IMR-90 (cell line): Measurements from ENCODE around the gene GPR160. TPM values are rescaled to one million over a fixed set of nuclear protein-coding genes. Genes with fewer than 3 reads are reported as not detected.
"Not testable (repeated sequence)": the region's sequence is repeated elsewhere in the genome, so short reads cannot be mapped to it uniquely, and the experiment has no call there.

ENCODE experiments used
- ATAC-seq: fragments of 200-7000 bp; cut with Tn5 transposase; 2 replicates; pipeline ENCODE4 v1.9.1; 2020; ENCODE audit warnings: low read depth, mild to moderate bottlenecking, moderate library complexity
- BruUV-seq: library from RNA; stranded (reverse); fragments of 400-500 nt; replicated peaks from 2 replicates; lab custom pipeline; 2021; lab: Mats Ljungman, UMichigan
- CTCF ChIA-PET: fragments of 300-600 bp; formaldehyde crosslinking; extraction: SDS; loops from one replicate; lab custom pipeline; 2021; ENCODE audit warnings: antibody characterized with exemption; lab: Yijun Ruan, JAX
- POLR2A ChIA-PET: fragments of 300-600 bp; sonication (Branson Sonifier 250); formaldehyde crosslinking; loops from one replicate; lab custom pipeline; 2022; ENCODE audit warnings: antibody characterized with exemption; ENCODE audit not compliant: unreplicated experiment; lab: Charles Lee
- DNase-seq: peaks from one replicate; pipeline ENCODE4 v3.0.0; 2013
- H2AFZ ChIP-seq: replicated peaks from 2 replicates; pipeline ENCODE3; 2013; ENCODE audit warnings: low read length, mild to moderate bottlenecking; ENCODE audit not compliant: poor library complexity
- H2AK5ac ChIP-seq: 2 replicates; pipeline ENCODE4 v1.6.1; 2013; ENCODE audit warnings: low read depth, low read length, inconsistent platforms
- H2AK9ac ChIP-seq: replicated peaks from 2 replicates; pipeline ENCODE3; 2013; ENCODE audit warnings: mild to moderate bottlenecking, low read depth, low read length, moderate library complexity; ENCODE audit not compliant: poor library complexity
- H2BK120ac ChIP-seq: 2 replicates; pipeline ENCODE4 v1.6.1; 2013; ENCODE audit warnings: low read depth, low read length, inconsistent platforms
- H2BK15ac ChIP-seq: 3 replicates; pipeline ENCODE4 v1.6.1; 2013; ENCODE audit warnings: low read depth, low read length, inconsistent platforms
- H2BK20ac ChIP-seq: 2 replicates; pipeline ENCODE4 v1.6.1; 2013; ENCODE audit warnings: low read depth, mild to moderate bottlenecking, inconsistent platforms, low read length, moderate library complexity
- H2BK5ac ChIP-seq: 2 replicates; pipeline ENCODE4 v1.6.1; 2013; ENCODE audit warnings: mild to moderate bottlenecking, low read depth, low read length, inconsistent platforms; ENCODE audit not compliant: poor library complexity, severe bottlenecking
- H3K14ac ChIP-seq: replicated peaks from 2 replicates; pipeline ENCODE4 v1.6.1; 2013; ENCODE audit warnings: low read depth, low read length, inconsistent platforms
- H3K18ac ChIP-seq: 2 replicates; pipeline ENCODE4 v1.6.1; 2013; ENCODE audit warnings: low read depth, low read length, control low read depth
- H3K23ac ChIP-seq: 2 replicates; pipeline ENCODE4 v1.6.1; 2013; ENCODE audit warnings: low read depth, low read length, inconsistent platforms
- H3K27ac ChIP-seq: 2 replicates; pipeline ENCODE4 v1.5.1; 2013; ENCODE audit warnings: mild to moderate bottlenecking, control low read depth, low read length; ENCODE audit not compliant: insufficient read depth
- H3K27me3 ChIP-seq: 2 replicates; pipeline ENCODE4 v1.6.1; 2013; ENCODE audit warnings: low read length; ENCODE audit not compliant: control insufficient read depth, insufficient read depth
- H3K36me3 ChIP-seq: 2 replicates; pipeline ENCODE4 v1.6.1; 2013; ENCODE audit warnings: low read length, mixed read lengths; ENCODE audit not compliant: control insufficient read depth, insufficient read depth
- H3K4ac ChIP-seq: 2 replicates; pipeline ENCODE4 v1.6.1; 2013; ENCODE audit warnings: low read depth, low read length, inconsistent platforms
- H3K4me1 ChIP-seq: 2 replicates; pipeline ENCODE4 v1.6.1; 2013; ENCODE audit warnings: low read length, mixed read lengths; ENCODE audit not compliant: control insufficient read depth, insufficient read depth
- H3K4me2 ChIP-seq: 2 replicates; pipeline ENCODE4 v1.6.1; 2013; ENCODE audit warnings: low read depth, mild to moderate bottlenecking, control low read depth, low read length, moderate library complexity
- H3K4me3 ChIP-seq: 2 replicates; pipeline ENCODE4 v1.5.1; 2013; ENCODE audit warnings: low read depth, mild to moderate bottlenecking, control low read depth, low read length, moderate library complexity; ENCODE audit not compliant: insufficient read depth
- H3K56ac ChIP-seq: 2 replicates; pipeline ENCODE4 v1.6.1; 2013; ENCODE audit warnings: low read length, inconsistent platforms; ENCODE audit not compliant: insufficient read depth; ENCODE audit errors: extremely low read depth
- H3K79me1 ChIP-seq, 2 experiments: 2 replicates each; pipeline ENCODE4 v1.6.1; 2013; ENCODE audit warnings: low read length in 2 of 2, inconsistent platforms in 1 of 2, low read depth in 1 of 2
- H3K9ac ChIP-seq: 2 replicates; pipeline ENCODE4 v1.6.1; 2013; ENCODE audit warnings: low read depth, low read length, control low read depth
- H3K9me1 ChIP-seq: 2 replicates; pipeline ENCODE4 v1.6.1; 2013; ENCODE audit warnings: low read length, inconsistent platforms; ENCODE audit not compliant: insufficient read depth
- H3K9me3 ChIP-seq: 2 replicates; pipeline ENCODE4 v1.6.1; 2013; ENCODE audit warnings: low read length; ENCODE audit not compliant: control insufficient read depth, insufficient read depth
- H4K20me1 ChIP-seq: 2 replicates; pipeline ENCODE4 v1.6.1; 2013; ENCODE audit warnings: low read length, inconsistent platforms; ENCODE audit not compliant: insufficient read depth
- H4K5ac ChIP-seq: 2 replicates; pipeline ENCODE4 v1.6.1; 2013; ENCODE audit warnings: mild to moderate bottlenecking, low read depth, low read length, control low read depth
- H4K8ac ChIP-seq, 2 experiments: 2 replicates each; pipeline ENCODE4 v1.6.1; 2013; ENCODE audit warnings: low read depth in 2 of 2, low read length in 2 of 2, control low read depth in 1 of 2, inconsistent platforms in 1 of 2
- H4K91ac ChIP-seq: 2 replicates; pipeline ENCODE4 v1.6.1; 2013; ENCODE audit warnings: low read depth, low read length, inconsistent platforms; ENCODE audit not compliant: insufficient read depth
- CEBPB ChIP-seq: IDR thresholded peaks from 2 replicates; pipeline ENCODE4 v1.6.1; 2012; ENCODE audit warnings: low read depth, low read length, improper control_type of control experiment
- ELK1 ChIP-seq: fragments of 150-350 bp; IDR thresholded peaks from 2 replicates; pipeline ENCODE4 v1.6.1; 2016; ENCODE audit warnings: low read depth, mild to moderate bottlenecking, low read length, moderate library complexity, borderline replicate concordance
- MAFK ChIP-seq: IDR thresholded peaks from 2 replicates; pipeline ENCODE4 v1.6.1; 2012; ENCODE audit warnings: low read depth, low read length, improper control_type of control experiment
- POLR2A ChIP-seq: IDR thresholded peaks from 2 replicates; pipeline ENCODE4 v1.6.1; 2012; ENCODE audit warnings: mild to moderate bottlenecking, low read depth, low read length
- RCOR1 ChIP-seq: IDR thresholded peaks from 2 replicates; pipeline ENCODE4 v1.6.1; 2012; ENCODE audit warnings: mild to moderate bottlenecking, low read length, improper control_type of control experiment; ENCODE audit not compliant: insufficient replicate concordance
- RFX5 ChIP-seq: IDR thresholded peaks from 2 replicates; pipeline ENCODE4 v1.8.0; 2012; ENCODE audit warnings: low read depth, mild to moderate bottlenecking, low read length, moderate library complexity
- SMC3 ChIP-seq: fragments of 150-350 bp; IDR thresholded peaks from 2 replicates; pipeline ENCODE4 v1.6.1; 2016; ENCODE audit warnings: low read depth, mild to moderate bottlenecking, antibody characterized with exemption, low read length, moderate library complexity
- WGBS, 2 experiments: methylation state at CpG; one replicate each; pipeline versions ENCODE4 v1.1.5 to v1.1.7; 2013; ENCODE audit warnings: missing lambda C conversion rate in 2 of 2; ENCODE audit not compliant: insufficient read length in 1 of 2; ENCODE audit errors: extremely low coverage in 2 of 2; 5-methylcytosine and 5-hydroxymethylcytosine counted together
- dilution Hi-C: fragments of 300-500 bp; cut with HindIII; formaldehyde crosslinking; loops from one replicate; pipeline ENCODE4 v1.14.3; 2018; ENCODE audit warnings: low sequenced_read_pairs; ENCODE audit not compliant: unreplicated experiment
- in situ Hi-C: fragments of 300-500 bp; cut with MboI; formaldehyde crosslinking; loops from 3 replicates; pipeline ENCODE4 v1.14.3; 2019; ENCODE audit warnings: low sequenced_read_pairs, inconsistent platforms, mixed read lengths
- intact Hi-C: fragments of 100-400 bp; cut with micrococcal nuclease; formaldehyde crosslinking; loops from 2 replicates; pipeline ENCODE4 v1.10.0; 2022
- polyA plus RNA-seq, 3 experiments: library from polyadenylated mRNA; depleted of rRNA; stranded (reverse); fragments of >200 nt; gene quantifications; 2 replicates each; pipeline ENCODE4 v1.2.3, GENCODE V29; 2012; ENCODE audit warnings: low replicate concordance in 1 of 3
- total RNA-seq: library from RNA; depleted of rRNA; stranded (reverse); fragments of >200 nt; gene quantifications from 2 replicates; pipeline ENCODE4 v1.2.3, GENCODE V29; 2012

The GPR160 gene
- total and polyA plus RNA-seq, 2 of the 4 experiments (the other 2 are of a cell fraction), result 0.09 to 0.18 TPM

GRCh38 chr3:170111147-170111771 lies 73.5 kb downstream of the GPR160 start:
- no peaks in the 10 kb centered on the region for H3K9me1 ChIP-seq
- H2BK20ac ChIP-seq, result no peak overlapping the region
- TF ChIP-seq ELK1 (no peak), RFX5 (no peak), CEBPB (no peak), MAFK (no peak), RCOR1 (no peak), SMC3 (no peak), POLR2A (no peak)
- intact Hi-C loops, result loop anchor here (5.0 kb wide), 1 partner anchor 61 kb away; no protein-coding TSS in a partner anchor
- ChIA-PET POLR2A (no interaction called here), CTCF (no interaction called here)
- no peak overlapping the region for H3K56ac ChIP-seq
- no peaks in the 10 kb centered on the region for H4K20me1 ChIP-seq
- H4K91ac ChIP-seq, result no peak overlapping the region
- DNase-seq (no peak), ATAC-seq (no peak)
- H2AK5ac ChIP-seq, result no peak overlapping the region
- H3K4me3 ChIP-seq, result no peak overlapping the region
- H3K14ac ChIP-seq, result no peak overlapping the region
- no peaks in the 10 kb centered on the region for H3K4me1 ChIP-seq
- H3K79me1 ChIP-seq, result peaks cover 10 to 11% of the 10 kb centered on the region in 2 experiments; a peak in 3 of 4 replicates
- H2BK15ac ChIP-seq, result no peak overlapping the region
- WGBS, 2 experiments, result 100% methylated on average over 7 of the region's 9 CpGs; no CpG with 5 or more reads in 1 of the 2 experiments
- H3K9me3 ChIP-seq, result no peaks in the 10 kb centered on the region
- in situ Hi-C loops, result no loop called here
- H3K9ac ChIP-seq, result no peak overlapping the region
- H2AFZ ChIP-seq, result no peak overlapping the region
- H2BK120ac ChIP-seq, result no peak overlapping the region
- H3K4ac ChIP-seq, result no peak overlapping the region
- H2AK9ac ChIP-seq, result no peak overlapping the region
- no peak overlapping the region for H3K18ac ChIP-seq
- no peak overlapping the region for H2BK5ac ChIP-seq
- no peak overlapping the region for H3K23ac ChIP-seq
- no peak overlapping the region for H3K27ac ChIP-seq
- no peaks in the 10 kb centered on the region for H3K27me3 ChIP-seq
- no peak overlapping the region for H4K5ac ChIP-seq
- no peak overlapping the region for H3K4me2 ChIP-seq
- no TSS peak for BruUV-seq
- dilution Hi-C loops, result no loop called here
- H4K8ac ChIP-seq, result no peak overlapping the region
- H3K36me3 ChIP-seq, result peaks cover 23% of the 10 kb centered on the region

- H2AK9ac ChIP-seq, H3K23ac ChIP-seq, H3K4ac ChIP-seq, H4K8ac ChIP-seq, H3K9ac ChIP-seq, in situ Hi-C loops, H3K18ac ChIP-seq, H2BK20ac ChIP-seq, H2BK5ac ChIP-seq, H2AFZ ChIP-seq, H3K4me3 ChIP-seq, H3K9me1 ChIP-seq, H2BK120ac ChIP-seq, H3K56ac ChIP-seq, H3K14ac ChIP-seq, H3K9me3 ChIP-seq, DNase-seq, H3K4me1 ChIP-seq, POLR2A ChIA-PET, ATAC-seq, H2BK15ac ChIP-seq, CTCF ChIA-PET, H3K27me3 ChIP-seq, H4K20me1 ChIP-seq, H4K5ac ChIP-seq, H3K27ac ChIP-seq, H2AK5ac ChIP-seq, BruUV-seq, H3K4me2 ChIP-seq, H4K91ac ChIP-seq, dilution Hi-C loops: not testable (repeated sequence)
- peaks cover 11 to 19% of the 10 kb centered on the region in 2 experiments; a peak in 3 of 4 replicates for H3K79me1 ChIP-seq
- no CpG with 5 or more reads among the region's 8 CpGs for WGBS, 2 experiments
- intact Hi-C loops, result loop anchor here (5.0 kb wide), 1 partner anchor 58 kb away; no protein-coding TSS in a partner anchor
- peaks cover 36% of the 10 kb centered on the region for H3K36me3 ChIP-seq
These were observed 76.4 kb downstream of the GPR160 start for GRCh38 chr3:170114165-170114564.
